Stimulated activated CD4-positive, alpha-beta T cell treated with anti-CD3 and anti-CD28 coated beads, Interleukin-15, amount 100 ng/mL, for 48 hours (primary cell): ENCODE data around the gene CHID1.

ENCODE experiments used
- DNase-seq, 2 donors: peaks; one replicate each; pipeline ENCODE4 v3.0.0-alpha.2; 2020; ENCODE audit warnings: low read depth in 2 of 2

Gene CHID1

DNA sequence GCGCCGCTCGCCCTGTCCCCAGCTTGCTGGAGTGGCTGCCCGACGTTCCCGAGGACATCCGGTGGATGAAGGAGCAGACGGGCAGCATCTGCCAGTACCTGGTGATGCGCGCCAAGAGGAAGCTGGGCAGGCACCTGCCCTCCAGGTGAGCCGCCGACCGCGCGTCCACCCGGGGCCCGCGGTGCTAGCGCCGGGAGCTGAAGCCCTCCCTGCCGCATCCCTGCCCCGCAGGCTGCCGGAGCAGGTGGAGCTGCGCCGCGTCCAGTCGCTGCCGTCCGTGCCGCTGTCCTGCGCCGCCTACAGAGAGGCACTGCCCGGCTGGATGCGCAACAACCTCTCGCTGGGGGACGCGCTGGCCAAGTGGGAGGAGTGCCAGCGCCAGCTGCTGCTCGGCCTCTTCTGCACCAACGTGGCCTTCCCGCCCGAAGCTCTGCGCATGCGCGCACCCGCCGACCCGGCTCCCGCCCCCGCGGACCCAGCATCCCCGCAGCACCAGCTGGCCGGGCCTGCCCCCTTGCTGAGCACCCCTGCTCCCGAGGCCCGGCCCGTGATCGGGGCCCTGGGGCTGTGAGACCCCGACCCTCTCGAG, 86.2 kb downstream of the CHID1 start:
- DNase-seq, result no peak

- DNase-seq, result no peak
These were observed 86.9 kb downstream of the CHID1 start for GRCh38 chr11:823441-824291.

DNA sequence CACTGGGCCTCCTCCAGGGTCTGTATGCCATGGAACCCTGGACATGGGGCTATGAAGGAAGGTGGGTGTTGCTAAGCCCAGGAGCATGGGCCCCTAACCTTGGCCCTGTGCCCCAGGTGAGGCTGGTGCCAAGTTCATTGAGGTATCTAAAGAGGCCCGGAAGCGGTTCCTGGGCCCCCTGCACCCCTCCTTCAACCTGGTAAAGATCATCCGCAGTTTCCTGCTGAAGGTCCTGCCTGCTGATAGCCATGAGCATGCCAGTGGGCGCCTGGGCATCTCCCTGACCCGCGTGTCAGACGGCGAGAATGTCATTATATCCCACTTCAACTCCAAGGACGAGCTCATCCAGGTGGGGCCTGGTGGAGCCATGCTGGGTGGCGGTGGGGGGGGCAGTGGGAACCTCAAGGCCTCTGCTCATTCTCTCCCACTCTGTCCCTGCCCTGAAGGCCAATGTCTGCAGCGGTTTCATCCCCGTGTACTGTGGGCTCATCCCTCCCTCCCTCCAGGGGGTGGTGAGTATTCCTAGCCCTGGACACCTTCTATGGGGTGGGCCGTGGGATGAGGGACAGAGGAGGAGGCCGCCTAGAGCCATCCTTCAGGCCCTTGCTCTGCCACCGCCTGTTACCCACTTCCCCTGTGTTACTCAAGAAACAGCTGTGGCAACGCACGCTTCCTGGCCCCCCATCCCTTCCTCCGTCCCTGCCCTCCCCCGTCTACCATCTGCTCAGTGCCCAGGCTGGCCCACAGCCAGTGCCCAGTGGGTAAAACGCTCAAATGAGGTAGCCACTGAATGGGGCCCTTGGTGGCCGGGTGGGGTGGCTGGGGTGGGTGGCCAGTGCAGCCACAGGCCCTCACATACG, 88.9 kb downstream of the CHID1 start:
- no peak for DNase-seq

DNA sequence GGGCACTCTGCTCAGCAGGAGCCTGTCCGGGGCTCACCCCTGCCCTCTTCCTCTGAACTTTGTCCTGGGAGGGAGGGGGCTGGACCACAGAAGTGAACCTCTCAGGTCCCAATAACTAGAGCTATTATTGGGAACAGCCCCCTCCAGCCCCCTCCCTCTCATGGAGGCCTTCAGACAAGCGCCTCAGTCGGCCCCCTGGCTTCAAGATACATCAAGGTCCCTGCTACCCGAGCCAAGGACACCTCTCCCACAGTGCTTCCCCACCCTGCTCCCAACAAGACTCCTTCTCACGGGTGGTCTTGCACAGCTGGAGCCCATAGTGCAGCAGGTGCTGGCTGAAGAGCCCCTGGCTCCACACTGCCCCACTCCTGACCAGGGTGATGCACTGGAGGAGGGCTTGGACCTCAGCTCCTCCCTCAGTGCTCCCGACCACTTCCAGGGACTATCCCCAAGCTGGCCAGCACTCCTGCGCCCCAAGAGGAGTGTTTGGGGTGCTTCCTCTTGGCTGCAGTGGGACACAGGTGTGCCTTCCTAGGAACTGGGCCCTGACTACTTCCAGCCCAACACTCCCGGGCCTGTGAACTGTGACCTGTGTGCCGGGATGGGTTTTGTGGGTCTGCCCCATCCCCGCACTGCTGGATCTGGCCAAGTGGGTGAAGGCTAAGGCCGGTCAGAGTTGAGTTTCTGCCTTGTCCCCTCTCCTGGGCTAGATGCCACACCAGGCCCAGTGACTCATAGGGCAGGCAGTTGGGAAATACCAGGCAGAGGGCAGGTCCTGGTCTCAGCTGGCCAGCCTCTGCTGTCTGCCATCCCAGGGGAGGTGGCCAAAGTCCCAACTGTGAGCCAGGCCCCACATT, 89.7 kb downstream of the CHID1 start:
- DNase-seq, result no peak

GRCh38 chr11:819943-820649, 90.5 kb downstream of the CHID1 start:
- peak; percentile 88 to 91 for DNase-seq

- DNase-seq, result peak; percentile 77 to 86
These were observed 91.3 kb downstream of the CHID1 start for GRCh38 chr11:819129-819931.

DNA sequence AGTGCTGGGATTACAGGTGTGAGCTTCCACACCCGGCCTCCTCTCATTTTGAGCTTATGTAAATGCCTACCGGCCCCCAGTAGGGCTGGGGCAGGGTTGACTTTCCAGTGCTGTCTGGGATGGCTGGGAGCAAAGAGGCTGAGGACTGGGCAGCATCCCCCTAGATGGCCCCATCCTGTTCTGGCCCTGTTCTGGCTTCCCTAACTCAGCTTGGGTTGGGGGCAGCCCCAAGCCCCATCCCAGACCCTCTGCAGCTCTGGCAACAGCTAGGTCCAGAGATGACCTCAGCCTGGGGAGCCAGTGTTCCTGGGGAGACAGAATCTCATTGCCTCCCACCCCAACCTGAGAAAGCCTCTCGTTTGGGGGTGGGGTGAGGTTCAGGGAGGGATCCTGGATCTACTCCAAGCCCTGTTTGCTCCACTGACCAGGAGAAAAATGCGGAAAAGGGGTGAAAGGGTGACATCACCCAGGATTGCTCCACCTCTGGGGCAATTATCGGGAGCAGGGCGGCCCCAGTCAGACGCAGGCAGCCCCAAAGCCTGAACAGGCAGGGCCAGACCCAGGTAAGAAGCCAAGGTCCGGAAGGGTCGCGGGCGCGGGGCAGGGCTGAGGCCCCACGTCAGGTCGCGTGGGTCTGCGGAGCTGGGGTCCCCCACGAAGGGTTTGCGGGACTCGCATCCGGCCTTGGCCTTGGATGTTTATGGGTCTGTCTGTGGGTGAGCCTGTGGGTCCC, 92.0 kb downstream of the CHID1 start, which contains the start of gene PNPLA2:
Gene PNPLA2 (plus strand): TSS at position 519 of the 733 bp plus-strand sequence. CDS start 805 bp downstream, outside the sequence.
- no peak for DNase-seq
